ENCODE data around the gene MSRB2.

- no peak for TF ChIP-seq USF2 (IDR thresholded peaks at IDR 0.05)
- no peak for TF ChIP-seq BHLHE40 (IDR thresholded peaks at IDR 0.05; ENCODE audit: low read depth, low read length)
- no peak for TF ChIP-seq CTCF (IDR thresholded peaks at IDR 0.05)
- no peak for TF ChIP-seq ELK1 (IDR thresholded peaks at IDR 0.05; ENCODE audit: low read depth, low read length)
- TF ChIP-seq PBX3 (IDR thresholded peaks at IDR 0.05), result no peak
- no peak for TF ChIP-seq POLR2A (IDR thresholded peaks at IDR 0.05; ENCODE audit: low read length)
- TF ChIP-seq MAX (IDR thresholded peaks at IDR 0.05), result no peak
- no peak for TF ChIP-seq RFX5 (IDR thresholded peaks at IDR 0.05)
- TF ChIP-seq ZC3H11A (IDR thresholded peaks at IDR 0.05), result no peak
- no peak for TF ChIP-seq ZNF302 (CRISPR knock-in tag; IDR thresholded peaks at IDR 0.05)
- no peak for TF ChIP-seq MAFK (IDR thresholded peaks at IDR 0.05; ENCODE audit: partially characterized antibody)
- TF ChIP-seq MAZ (IDR thresholded peaks at IDR 0.05; ENCODE audit: borderline replicate concordance, low read depth, low read length), result no peak
- TF ChIP-seq NFE2L2 (conservative IDR thresholded peaks at IDR 0.05; ENCODE audit: low read length), result no peak
Observed at GRCh38 chr10:23075672-23076071, 19.7 kb upstream of the MSRB2 start.

Measured in A549 (cell line).